RWPE2 (cell line): ENCODE measurements around the gene LRRC56.

ENCODE experiments used
- ATAC-seq: fragments of 200-7000 bp; cut with Tn5 transposase; 3 replicates; pipeline ENCODE4 v1.9.1; 2021; ENCODE audit warnings: low read depth
- DNase-seq: peaks from one replicate; pipeline ENCODE4 v3.0.0-alpha.2; 2020; ENCODE audit warnings: low spot score
- H3K27ac ChIP-seq: fragments of 450-650 bp; 2 replicates; pipeline ENCODE4 v1.5.1; 2017; ENCODE audit warnings: mild to moderate bottlenecking; ENCODE audit not compliant: poor library complexity, severe bottlenecking
- H3K27me3 ChIP-seq: fragments of 250-450 bp; sonication (Bioruptor Pico); 2 replicates; pipeline ENCODE4 v1.5.1; 2021; ENCODE audit warnings: mild to moderate bottlenecking, moderate library complexity; ENCODE audit not compliant: insufficient read depth, poor library complexity, severe bottlenecking
- H3K36me3 ChIP-seq: fragments of 250-450 bp; sonication (Bioruptor Pico); 2 replicates; pipeline ENCODE4 v1.5.1; 2020; ENCODE audit warnings: low read depth, mild to moderate bottlenecking, moderate library complexity
- H3K4me1 ChIP-seq: fragments of 250-450 bp; sonication (Bioruptor Pico); 2 replicates; pipeline ENCODE4 v1.5.1; 2021; ENCODE audit warnings: mild to moderate bottlenecking, moderate library complexity; ENCODE audit not compliant: insufficient read depth, poor library complexity, severe bottlenecking
- H3K4me3 ChIP-seq: fragments of 250-450 bp; sonication (Bioruptor Pico); 2 replicates; pipeline ENCODE4 v1.5.1; 2021; ENCODE audit warnings: mild to moderate bottlenecking, moderate library complexity; ENCODE audit not compliant: severe bottlenecking
- H3K9me3 ChIP-seq: fragments of 250-450 bp; sonication (Bioruptor Pico); 2 replicates; pipeline ENCODE4 v1.5.1; 2021; ENCODE audit warnings: mild to moderate bottlenecking, moderate library complexity; ENCODE audit not compliant: severe bottlenecking
- CTCF ChIP-seq: fragments of 450-650 bp; IDR thresholded peaks from one replicate; pipeline ENCODE4 v1.5.1; 2017; ENCODE audit warnings: mild to moderate bottlenecking, moderate library complexity; ENCODE audit not compliant: poor library complexity, severe bottlenecking

Gene LRRC56

DNA sequence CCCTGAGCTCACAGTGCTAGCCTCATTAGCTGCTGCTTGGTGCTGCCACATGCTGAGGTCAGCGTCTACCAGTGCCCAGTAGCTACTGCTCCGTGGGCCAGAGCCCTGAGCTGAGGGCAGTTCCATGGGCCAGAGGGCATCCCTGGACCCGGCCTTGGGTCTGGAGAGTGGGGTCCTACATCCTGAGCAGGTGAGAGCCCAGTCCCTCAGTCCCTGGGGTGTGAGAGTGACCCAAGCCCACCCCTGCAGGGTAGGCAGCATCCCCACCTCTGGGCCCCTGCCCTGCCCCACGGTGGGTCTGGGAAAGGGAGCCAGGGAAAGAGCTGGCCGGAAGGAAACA, 13.4 kb downstream of the LRRC56 start:
- Histone ChIP-seq H3K4me3 (no peak overlapping the region), H3K27me3 (peaks cover 6% of the 10 kb centered on the region)
- no peak for TF ChIP-seq CTCF

DNA sequence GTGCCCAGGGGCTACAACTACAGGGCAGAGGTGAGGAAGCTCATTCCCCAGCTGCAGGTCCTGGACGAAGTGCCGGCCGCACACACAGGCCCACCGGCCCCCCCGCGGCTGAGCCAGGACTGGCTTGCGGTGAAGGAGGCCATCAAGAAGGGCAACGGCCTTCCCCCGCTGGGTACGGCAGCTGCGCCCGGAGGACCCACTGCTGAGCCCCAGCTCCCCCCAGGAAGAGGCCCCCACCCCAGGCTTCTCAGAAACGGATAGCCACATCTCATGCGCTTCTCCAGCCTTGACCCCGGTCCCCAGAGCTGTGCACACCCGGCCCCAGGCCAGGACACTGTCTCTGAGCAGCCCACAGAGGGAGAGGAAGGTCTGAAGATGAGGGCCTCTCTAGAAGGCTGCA, 13.8 kb downstream of the LRRC56 start:
- Histone ChIP-seq H3K27me3 (peaks cover 7% of the 10 kb centered on the region), H3K4me3 (no peak overlapping the region), H3K4me1 (no peaks in the 10 kb centered on the region), H3K9me3 (no peaks in the 10 kb centered on the region), H3K36me3 (no peaks in the 10 kb centered on the region), H3K27ac (no peak overlapping the region)
- TF ChIP-seq CTCF: no peak
- DNase-seq (no peak), ATAC-seq (no peak)

More for the DNA sequence above, 13.4 kb downstream of the LRRC56 start:
- no peaks in the 10 kb centered on the region for H3K4me1 ChIP-seq
- H3K36me3 ChIP-seq: no peaks in the 10 kb centered on the region
- no peak for ATAC-seq
- no peak overlapping the region for H3K27ac ChIP-seq
- no peaks in the 10 kb centered on the region for H3K9me3 ChIP-seq
- no peak for DNase-seq

GRCh38 chr11:551596-551995, 14.3 kb downstream of the LRRC56 start:
- no peaks in the 10 kb centered on the region for H3K36me3 ChIP-seq
- H3K4me1 ChIP-seq: no peaks in the 10 kb centered on the region
- DNase-seq (no peak), ATAC-seq (no peak)
- no peaks in the 10 kb centered on the region for H3K9me3 ChIP-seq
- H3K27me3 ChIP-seq: peaks cover 7% of the 10 kb centered on the region
- no peak for TF ChIP-seq CTCF
- H3K27ac ChIP-seq: no peak overlapping the region
- no peak overlapping the region for H3K4me3 ChIP-seq

- DNase-seq: no peak
- ATAC-seq: no peak
- no peaks in the 10 kb centered on the region for H3K9me3 ChIP-seq
- H3K27me3 ChIP-seq: peaks cover 7% of the 10 kb centered on the region
- no peak for TF ChIP-seq CTCF
- H3K36me3 ChIP-seq: no peaks in the 10 kb centered on the region
- H3K4me3 ChIP-seq: no peak overlapping the region
- no peaks in the 10 kb centered on the region for H3K4me1 ChIP-seq
- H3K27ac ChIP-seq: no peak overlapping the region
Measured at GRCh38 chr11:553083-553987, 16.0 kb downstream of the LRRC56 start.

- peaks cover 7% of the 10 kb centered on the region for H3K27me3 ChIP-seq
- TF ChIP-seq CTCF: no peak
- H3K36me3 ChIP-seq: no peaks in the 10 kb centered on the region
Measured at GRCh38 chr11:553988-554340, 16.6 kb downstream of the LRRC56 start.

More at GRCh38 chr11:553988-554340, 16.6 kb downstream of the LRRC56 start:
- no peaks in the 10 kb centered on the region for H3K9me3 ChIP-seq
- H3K4me3 ChIP-seq: no peak overlapping the region
- H3K27ac ChIP-seq: no peak overlapping the region
- H3K4me1 ChIP-seq: no peaks in the 10 kb centered on the region
- ATAC-seq (no peak), DNase-seq (no peak)
